ENCODE data around the gene NHLRC4. TPM values are rescaled to one million over a fixed set of nuclear protein-coding genes. Genes with fewer than 3 reads are reported as not detected.
A peak's percentile ranks its signal among the peaks of the same experiment; 100 is the strongest.

NHLRC4 gene
- total and polyA plus RNA-seq, 2 of the 13 experiments (the other 11 are each of a cell fraction or from before 2014, with no cell fraction given) = 0.40 to 0.59 TPM

DNA sequence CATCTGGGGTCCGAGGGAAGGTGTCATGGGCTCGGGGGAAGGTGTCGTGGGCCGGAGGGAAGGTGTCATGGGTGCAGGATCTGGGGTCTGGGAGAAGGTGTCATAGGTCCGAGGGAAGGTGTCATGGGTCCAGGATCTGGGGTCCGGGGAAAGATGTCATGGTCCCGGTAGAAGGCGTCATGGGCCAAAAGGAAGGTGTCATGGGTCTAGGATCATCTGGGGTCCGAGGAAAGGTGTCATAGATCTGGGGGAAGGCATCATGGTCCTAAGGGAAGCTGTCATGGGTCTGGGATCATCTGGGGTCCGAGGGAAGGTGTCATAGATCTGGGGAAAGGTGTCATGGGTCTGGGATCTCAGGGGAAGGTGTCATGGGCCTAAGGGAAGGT, 24.0 kb downstream of the NHLRC4 start:
- no peak for TF ChIP-seq HOXA7 (CRISPR knock-in tag; IDR thresholded peaks at IDR 0.05)
- TF ChIP-seq CREB1 (IDR thresholded peaks at IDR 0.05) = peak; percentile 84
- TF ChIP-seq CREB1 (CRISPR knock-in tag; IDR thresholded peaks at IDR 0.05) = no peak
- DNase-seq (ENCODE audit: low spot score) = no peak
- 3% methylated on average over 10 of the region's 10 CpGs for WGBS (ENCODE audit: low lambda C conversion rate)
- intact Hi-C loops (cut with micrococcal nuclease; ENCODE audit: unreplicated experiment) (no loop called here), in situ Hi-C loops (cut with HindIII; ENCODE audit: extremely low pct_ligation_motif_present, low pct_unique_long_range_greater_than_20kb) (no loop called here)
- no peak overlapping the region for H3K27ac ChIP-seq (ENCODE audit: extremely low read length, insufficient read depth, low read length)
- H3K79me2 ChIP-seq (ENCODE audit: insufficient read depth, low read length) = peaks cover 46% of the 10 kb centered on the region
- H3K4me2 ChIP-seq (ENCODE audit: low read depth, low read length) = peak overlapping the region; percentile 90
- no TSS peak for BruUV-seq (replicated peaks)
- peak overlapping the region; percentile 82 for H3K9ac ChIP-seq (ENCODE audit: insufficient read depth, low read depth, low read length)
- POLR2A ChIA-PET = no interaction called here
- no peak for ATAC-seq
- CTCF ChIA-PET (ENCODE audit: low intra/inter-chr PET ratio, low total read pairs) = no interaction called here
- peaks cover 59% of the 10 kb centered on the region for H3K4me1 ChIP-seq (ENCODE audit: insufficient read depth, low read length)
- H2AFZ ChIP-seq (ENCODE audit: low read length) = no peak overlapping the region
- no peaks in the 10 kb centered on the region for H3K27me3 ChIP-seq (ENCODE audit: control insufficient read depth in 1 of 2, insufficient read depth in 2 of 2, low read length in 2 of 2)
- FAIRE-seq = no peak
- peak overlapping the region; percentile 63 to 80 (median 80) for H3K4me3 ChIP-seq (replicated peaks in 1 of 3; ENCODE audit: insufficient read depth in 1 of 3, low read depth in 2 of 3, low read length in 3 of 3)
- 0 out of 5 replicates have a peak, but pooled peaks cover 0 to 3% of the 10 kb centered on the region in 2 experiments for H3K36me3 ChIP-seq (replicated peaks in 1 of 2; ENCODE audit: control insufficient read depth in 1 of 2, insufficient read depth in 2 of 2, low read length in 2 of 2)
- H3K9me3 ChIP-seq (ENCODE audit: low read length) = no peaks in the 10 kb centered on the region
- H4K20me1 ChIP-seq (ENCODE audit: insufficient read depth, low read length) = peaks cover 14% of the 10 kb centered on the region; the same call in 1 of the 2 replicates

DNA sequence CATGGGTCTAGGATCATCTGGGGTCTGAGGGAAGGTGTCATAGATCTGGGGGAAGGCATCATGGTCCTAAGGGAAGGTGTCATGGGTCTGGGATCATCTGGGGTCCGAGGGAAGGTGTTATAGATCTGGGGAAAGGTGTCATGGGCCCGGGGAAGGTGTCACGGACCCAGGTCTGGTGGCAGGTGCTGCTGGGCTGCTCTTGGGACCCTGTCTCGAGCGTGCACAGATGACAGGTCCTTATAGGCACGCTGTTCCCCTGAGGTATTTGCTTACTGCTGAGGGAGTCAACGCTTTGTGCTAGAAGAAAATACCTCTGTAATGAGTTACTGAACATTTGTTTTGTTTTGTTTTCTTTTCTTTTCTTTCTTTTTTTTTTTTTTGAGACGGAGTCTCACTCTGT, 24.4 kb downstream of the NHLRC4 start:
- no peaks in the 10 kb centered on the region for H3K27me3 ChIP-seq (ENCODE audit: control insufficient read depth in 1 of 2, insufficient read depth in 2 of 2, low read length in 2 of 2)
- CTCF ChIA-PET (ENCODE audit: low intra/inter-chr PET ratio, low total read pairs) = no interaction called here
- no peak for TF ChIP-seq ZNF33B (CRISPR knock-in tag; IDR thresholded peaks at IDR 0.05)
- TF ChIP-seq, protein P1, sequence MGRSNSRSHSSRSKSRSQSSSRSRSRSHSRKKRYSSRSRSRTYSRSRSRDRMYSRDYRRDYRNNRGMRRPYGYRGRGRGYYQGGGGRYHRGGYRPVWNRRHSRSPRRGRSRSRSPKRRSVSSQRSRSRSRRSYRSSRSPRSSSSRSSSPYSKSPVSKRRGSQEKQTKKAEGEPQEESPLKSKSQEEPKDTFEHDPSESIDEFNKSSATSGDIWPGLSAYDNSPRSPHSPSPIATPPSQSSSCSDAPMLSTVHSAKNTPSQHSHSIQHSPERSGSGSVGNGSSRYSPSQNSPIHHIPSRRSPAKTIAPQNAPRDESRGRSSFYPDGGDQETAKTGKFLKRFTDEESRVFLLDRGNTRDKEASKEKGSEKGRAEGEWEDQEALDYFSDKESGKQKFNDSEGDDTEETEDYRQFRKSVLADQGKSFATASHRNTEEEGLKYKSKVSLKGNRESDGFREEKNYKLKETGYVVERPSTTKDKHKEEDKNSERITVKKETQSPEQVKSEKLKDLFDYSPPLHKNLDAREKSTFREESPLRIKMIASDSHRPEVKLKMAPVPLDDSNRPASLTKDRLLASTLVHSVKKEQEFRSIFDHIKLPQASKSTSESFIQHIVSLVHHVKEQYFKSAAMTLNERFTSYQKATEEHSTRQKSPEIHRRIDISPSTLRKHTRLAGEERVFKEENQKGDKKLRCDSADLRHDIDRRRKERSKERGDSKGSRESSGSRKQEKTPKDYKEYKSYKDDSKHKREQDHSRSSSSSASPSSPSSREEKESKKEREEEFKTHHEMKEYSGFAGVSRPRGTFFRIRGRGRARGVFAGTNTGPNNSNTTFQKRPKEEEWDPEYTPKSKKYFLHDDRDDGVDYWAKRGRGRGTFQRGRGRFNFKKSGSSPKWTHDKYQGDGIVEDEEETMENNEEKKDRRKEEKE (IDR thresholded peaks at IDR 0.05) = no peak
- TF ChIP-seq SP140L (CRISPR knock-in tag; IDR thresholded peaks at IDR 0.05; ENCODE audit: borderline replicate concordance) = no peak
- TF ChIP-seq ZNF432 (CRISPR knock-in tag; IDR thresholded peaks at IDR 0.05; ENCODE audit: borderline replicate concordance) = no peak
- TF ChIP-seq ZNF501 (CRISPR knock-in tag; IDR thresholded peaks at IDR 0.05) = no peak
- no peak for TF ChIP-seq HNRNPUL1 (IDR thresholded peaks at IDR 0.05; ENCODE audit: low read depth, low read length)
- TF ChIP-seq SIN3B (IDR thresholded peaks at IDR 0.05; ENCODE audit: low read length) = no peak
- intact Hi-C loops (cut with micrococcal nuclease; ENCODE audit: unreplicated experiment) (no loop called here), in situ Hi-C loops (cut with HindIII; ENCODE audit: extremely low pct_ligation_motif_present, low pct_unique_long_range_greater_than_20kb) (no loop called here)
- no peak for DNase-seq (ENCODE audit: low spot score)
- ATAC-seq = no peak
- BruUV-seq (replicated peaks) = no TSS peak
- H3K4me2 ChIP-seq (ENCODE audit: low read depth, low read length) = peak overlapping the region; percentile 90
- H3K9ac ChIP-seq (ENCODE audit: insufficient read depth, low read depth, low read length) = peak overlapping the region; percentile 82
- peaks cover 46% of the 10 kb centered on the region for H3K79me2 ChIP-seq (ENCODE audit: insufficient read depth, low read length)
- no peak for FAIRE-seq
- H2AFZ ChIP-seq (ENCODE audit: low read length) = no peak overlapping the region
- POLR2A ChIA-PET = no interaction called here
- H3K9me3 ChIP-seq (ENCODE audit: low read length) = no peaks in the 10 kb centered on the region
- H3K4me1 ChIP-seq (ENCODE audit: insufficient read depth, low read length) = peaks cover 55% of the 10 kb centered on the region
- no peak overlapping the region for H3K27ac ChIP-seq (ENCODE audit: extremely low read length, insufficient read depth, low read length)
- whole genome bisulfite sequencing (ENCODE audit: low lambda C conversion rate) = 46% methylated on average over 8 of the region's 8 CpGs
- H3K4me3 ChIP-seq (replicated peaks in 1 of 3; ENCODE audit: insufficient read depth in 1 of 3, low read depth in 2 of 3, low read length in 3 of 3) = peak overlapping the region in 2 of 3 experiments; percentile 80; a peak in 4 of 6 replicates
- H3K36me3 ChIP-seq (replicated peaks in 1 of 2; ENCODE audit: control insufficient read depth in 1 of 2, insufficient read depth in 2 of 2, low read length in 2 of 2) = 0 out of 5 replicates have a peak, but pooled peaks cover 1 to 4% of the 10 kb centered on the region in 2 experiments
- H4K20me1 ChIP-seq (ENCODE audit: insufficient read depth, low read length) = peaks cover 14% of the 10 kb centered on the region; the same call in 1 of the 2 replicates
